ENCODE data around the gene COL20A1.

DNA sequence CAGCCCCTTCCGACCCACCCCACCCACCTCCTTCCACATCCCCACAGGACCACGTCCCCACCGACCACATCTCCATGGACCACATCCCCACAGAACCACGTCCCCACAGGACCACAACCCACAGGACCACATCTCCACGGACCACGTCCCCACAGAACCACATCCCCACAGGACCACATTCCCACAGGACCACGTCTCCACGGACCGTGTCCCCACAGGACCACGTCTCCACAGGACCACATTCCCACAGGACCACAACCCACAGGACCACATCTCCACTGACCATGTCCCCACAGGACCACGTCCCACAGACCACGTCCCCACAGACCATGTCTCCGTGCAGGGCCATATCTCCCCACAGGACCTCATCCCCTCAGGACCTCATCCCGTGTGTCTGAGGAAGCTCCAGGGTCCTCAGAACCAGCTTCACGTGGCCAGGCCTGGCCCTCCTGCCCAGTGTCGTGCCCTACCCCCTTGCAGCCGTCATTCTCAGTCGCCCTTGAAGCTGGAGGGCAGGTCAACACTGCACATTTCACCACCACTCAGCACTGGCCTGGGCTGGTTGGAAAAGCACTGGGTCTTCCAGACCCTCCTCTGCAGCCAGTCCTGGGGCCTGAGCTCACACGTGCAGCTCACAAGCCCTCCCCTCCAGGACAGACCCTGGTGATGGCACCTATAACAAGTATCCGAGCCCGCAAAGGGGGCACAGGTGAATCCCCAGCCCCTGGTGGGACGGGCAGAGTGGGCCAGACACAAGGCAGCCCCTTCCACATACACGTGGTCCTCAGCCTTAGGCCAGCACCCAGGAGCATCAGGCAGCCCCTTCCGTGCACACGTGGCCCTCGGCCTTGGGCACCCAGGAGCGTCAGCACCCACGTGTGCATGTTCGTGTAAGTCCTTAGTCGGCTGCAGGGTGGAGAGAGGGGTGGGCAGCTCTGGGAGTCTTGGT, 64.2 kb downstream of the COL20A1 start:
- TF ChIP-seq, protein P1, sequence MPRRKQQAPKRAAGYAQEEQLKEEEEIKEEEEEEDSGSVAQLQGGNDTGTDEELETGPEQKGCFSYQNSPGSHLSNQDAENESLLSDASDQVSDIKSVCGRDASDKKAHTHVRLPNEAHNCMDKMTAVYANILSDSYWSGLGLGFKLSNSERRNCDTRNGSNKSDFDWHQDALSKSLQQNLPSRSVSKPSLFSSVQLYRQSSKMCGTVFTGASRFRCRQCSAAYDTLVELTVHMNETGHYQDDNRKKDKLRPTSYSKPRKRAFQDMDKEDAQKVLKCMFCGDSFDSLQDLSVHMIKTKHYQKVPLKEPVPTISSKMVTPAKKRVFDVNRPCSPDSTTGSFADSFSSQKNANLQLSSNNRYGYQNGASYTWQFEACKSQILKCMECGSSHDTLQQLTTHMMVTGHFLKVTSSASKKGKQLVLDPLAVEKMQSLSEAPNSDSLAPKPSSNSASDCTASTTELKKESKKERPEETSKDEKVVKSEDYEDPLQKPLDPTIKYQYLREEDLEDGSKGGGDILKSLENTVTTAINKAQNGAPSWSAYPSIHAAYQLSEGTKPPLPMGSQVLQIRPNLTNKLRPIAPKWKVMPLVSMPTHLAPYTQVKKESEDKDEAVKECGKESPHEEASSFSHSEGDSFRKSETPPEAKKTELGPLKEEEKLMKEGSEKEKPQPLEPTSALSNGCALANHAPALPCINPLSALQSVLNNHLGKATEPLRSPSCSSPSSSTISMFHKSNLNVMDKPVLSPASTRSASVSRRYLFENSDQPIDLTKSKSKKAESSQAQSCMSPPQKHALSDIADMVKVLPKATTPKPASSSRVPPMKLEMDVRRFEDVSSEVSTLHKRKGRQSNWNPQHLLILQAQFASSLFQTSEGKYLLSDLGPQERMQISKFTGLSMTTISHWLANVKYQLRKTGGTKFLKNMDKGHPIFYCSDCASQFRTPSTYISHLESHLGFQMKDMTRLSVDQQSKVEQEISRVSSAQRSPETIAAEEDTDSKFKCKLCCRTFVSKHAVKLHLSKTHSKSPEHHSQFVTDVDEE (CRISPR knock-in tag; IDR thresholded peaks at IDR 0.05), result no peak
- TF ChIP-seq, protein P2, sequence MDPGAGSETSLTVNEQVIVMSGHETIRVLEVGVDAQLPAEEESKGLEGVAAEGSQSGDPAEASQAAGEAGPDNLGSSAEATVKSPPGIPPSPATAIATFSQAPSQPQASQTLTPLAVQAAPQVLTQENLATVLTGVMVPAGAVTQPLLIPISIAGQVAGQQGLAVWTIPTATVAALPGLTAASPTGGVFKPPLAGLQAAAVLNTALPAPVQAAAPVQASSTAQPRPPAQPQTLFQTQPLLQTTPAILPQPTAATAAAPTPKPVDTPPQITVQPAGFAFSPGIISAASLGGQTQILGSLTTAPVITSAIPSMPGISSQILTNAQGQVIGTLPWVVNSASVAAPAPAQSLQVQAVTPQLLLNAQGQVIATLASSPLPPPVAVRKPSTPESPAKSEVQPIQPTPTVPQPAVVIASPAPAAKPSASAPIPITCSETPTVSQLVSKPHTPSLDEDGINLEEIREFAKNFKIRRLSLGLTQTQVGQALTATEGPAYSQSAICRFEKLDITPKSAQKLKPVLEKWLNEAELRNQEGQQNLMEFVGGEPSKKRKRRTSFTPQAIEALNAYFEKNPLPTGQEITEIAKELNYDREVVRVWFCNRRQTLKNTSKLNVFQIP (CRISPR knock-in tag; IDR thresholded peaks at IDR 0.05; ENCODE audit: borderline replicate concordance, low read depth), result no peak
- TF ChIP-seq BACH2 (CRISPR knock-in tag; IDR thresholded peaks at IDR 0.05; ENCODE audit: borderline replicate concordance) (no peak), RARB (CRISPR knock-in tag; IDR thresholded peaks at IDR 0.05) (no peak), ZNF565 (CRISPR knock-in tag; conservative IDR thresholded peaks at IDR 0.05; ENCODE audit: low read depth) (no peak), PPARA (CRISPR knock-in tag; IDR thresholded peaks at IDR 0.05; ENCODE audit: borderline replicate concordance) (no peak), ZFP30 (CRISPR knock-in tag; IDR thresholded peaks at IDR 0.05) (no peak), TCF4 (CRISPR knock-in tag; IDR thresholded peaks at IDR 0.05; ENCODE audit: borderline replicate concordance) (no peak), ZNF70 (CRISPR knock-in tag; IDR thresholded peaks at IDR 0.05) (no peak), ARNTL (CRISPR knock-in tag; IDR thresholded peaks at IDR 0.05; ENCODE audit: borderline replicate concordance, low read depth) (no peak), ZNF8 (CRISPR knock-in tag; IDR thresholded peaks at IDR 0.05) (no peak), GLIS3 (CRISPR knock-in tag; IDR thresholded peaks at IDR 0.05) (no peak)
- TF ChIP-seq, protein P3, sequence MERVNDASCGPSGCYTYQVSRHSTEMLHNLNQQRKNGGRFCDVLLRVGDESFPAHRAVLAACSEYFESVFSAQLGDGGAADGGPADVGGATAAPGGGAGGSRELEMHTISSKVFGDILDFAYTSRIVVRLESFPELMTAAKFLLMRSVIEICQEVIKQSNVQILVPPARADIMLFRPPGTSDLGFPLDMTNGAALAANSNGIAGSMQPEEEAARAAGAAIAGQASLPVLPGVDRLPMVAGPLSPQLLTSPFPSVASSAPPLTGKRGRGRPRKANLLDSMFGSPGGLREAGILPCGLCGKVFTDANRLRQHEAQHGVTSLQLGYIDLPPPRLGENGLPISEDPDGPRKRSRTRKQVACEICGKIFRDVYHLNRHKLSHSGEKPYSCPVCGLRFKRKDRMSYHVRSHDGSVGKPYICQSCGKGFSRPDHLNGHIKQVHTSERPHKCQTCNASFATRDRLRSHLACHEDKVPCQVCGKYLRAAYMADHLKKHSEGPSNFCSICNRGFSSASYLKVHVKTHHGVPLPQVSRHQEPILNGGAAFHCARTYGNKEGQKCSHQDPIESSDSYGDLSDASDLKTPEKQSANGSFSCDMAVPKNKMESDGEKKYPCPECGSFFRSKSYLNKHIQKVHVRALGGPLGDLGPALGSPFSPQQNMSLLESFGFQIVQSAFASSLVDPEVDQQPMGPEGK (CRISPR knock-in tag; IDR thresholded peaks at IDR 0.05; ENCODE audit: borderline replicate concordance), result no peak
